Measurements from ENCODE around the gene SLC38A5.

The SLC38A5 gene

DNA sequence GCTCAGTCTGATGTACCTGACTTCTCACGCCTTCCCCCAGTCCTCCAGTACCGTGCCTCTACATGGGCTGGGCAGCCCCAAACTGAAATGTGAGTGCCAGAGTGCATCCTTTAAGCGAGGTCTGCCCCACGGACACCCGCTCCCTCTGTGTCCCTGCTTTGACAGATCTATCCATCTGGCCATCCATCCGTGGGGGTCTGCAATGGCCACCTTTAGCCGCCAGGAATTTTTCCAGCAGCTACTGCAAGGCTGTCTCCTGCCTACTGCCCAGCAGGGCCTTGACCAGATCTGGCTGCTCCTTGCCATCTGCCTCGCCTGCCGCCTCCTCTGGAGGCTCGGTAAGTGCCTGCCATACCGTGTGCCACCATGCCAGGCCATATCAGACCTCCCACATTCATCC lies 39.6 kb upstream of the SLC38A5 start:
- H3K9ac ChIP-seq (ENCODE audit: low read depth, low read length, poor library complexity, severe bottlenecking): peak overlapping the region; percentile 80
- peak overlapping the region; percentile 81 for H3K4me2 ChIP-seq (ENCODE audit: low read depth, low read length, poor library complexity, severe bottlenecking)
- H3K36me3 ChIP-seq (ENCODE audit: insufficient read depth, low read length): no peaks in the 10 kb centered on the region
- no peaks in the 10 kb centered on the region for H3K27me3 ChIP-seq (ENCODE audit: insufficient read depth, low read length, poor library complexity, severe bottlenecking)
- no peaks in the 10 kb centered on the region for H3K9me2 ChIP-seq (replicated peaks; ENCODE audit: low read depth, low read length)
- H3K4me1 ChIP-seq (ENCODE audit: insufficient read depth, low read length, poor library complexity, severe bottlenecking): peaks cover 4% of the 10 kb centered on the region
- no peaks in the 10 kb centered on the region for H3F3A ChIP-seq (ENCODE audit: low read depth)
- TF ChIP-seq, protein P1, sequence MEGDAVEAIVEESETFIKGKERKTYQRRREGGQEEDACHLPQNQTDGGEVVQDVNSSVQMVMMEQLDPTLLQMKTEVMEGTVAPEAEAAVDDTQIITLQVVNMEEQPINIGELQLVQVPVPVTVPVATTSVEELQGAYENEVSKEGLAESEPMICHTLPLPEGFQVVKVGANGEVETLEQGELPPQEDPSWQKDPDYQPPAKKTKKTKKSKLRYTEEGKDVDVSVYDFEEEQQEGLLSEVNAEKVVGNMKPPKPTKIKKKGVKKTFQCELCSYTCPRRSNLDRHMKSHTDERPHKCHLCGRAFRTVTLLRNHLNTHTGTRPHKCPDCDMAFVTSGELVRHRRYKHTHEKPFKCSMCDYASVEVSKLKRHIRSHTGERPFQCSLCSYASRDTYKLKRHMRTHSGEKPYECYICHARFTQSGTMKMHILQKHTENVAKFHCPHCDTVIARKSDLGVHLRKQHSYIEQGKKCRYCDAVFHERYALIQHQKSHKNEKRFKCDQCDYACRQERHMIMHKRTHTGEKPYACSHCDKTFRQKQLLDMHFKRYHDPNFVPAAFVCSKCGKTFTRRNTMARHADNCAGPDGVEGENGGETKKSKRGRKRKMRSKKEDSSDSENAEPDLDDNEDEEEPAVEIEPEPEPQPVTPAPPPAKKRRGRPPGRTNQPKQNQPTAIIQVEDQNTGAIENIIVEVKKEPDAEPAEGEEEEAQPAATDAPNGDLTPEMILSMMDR (conservative IDR thresholded peaks at IDR 0.05; ENCODE audit: low read length): no peak
- TF ChIP-seq EZH2phosphoT487 (IDR thresholded peaks at IDR 0.05; ENCODE audit: borderline replicate concordance): no peak
- peak overlapping the region; percentile 77 for H3K4me3 ChIP-seq (ENCODE audit: low read length, poor library complexity, severe bottlenecking)
- H4K20me1 ChIP-seq (ENCODE audit: insufficient read depth, low read length, poor library complexity, severe bottlenecking): no peaks in the 10 kb centered on the region
- H3K9me3 ChIP-seq (ENCODE audit: insufficient read depth, low read depth, low read length): no peaks in the 10 kb centered on the region
- H3K79me2 ChIP-seq (ENCODE audit: insufficient read depth, low read length): no peaks in the 10 kb centered on the region
- H2AFZ ChIP-seq (ENCODE audit: low read length): peak overlapping the region; percentile 90; the same call in 1 of the 2 replicates

DNA sequence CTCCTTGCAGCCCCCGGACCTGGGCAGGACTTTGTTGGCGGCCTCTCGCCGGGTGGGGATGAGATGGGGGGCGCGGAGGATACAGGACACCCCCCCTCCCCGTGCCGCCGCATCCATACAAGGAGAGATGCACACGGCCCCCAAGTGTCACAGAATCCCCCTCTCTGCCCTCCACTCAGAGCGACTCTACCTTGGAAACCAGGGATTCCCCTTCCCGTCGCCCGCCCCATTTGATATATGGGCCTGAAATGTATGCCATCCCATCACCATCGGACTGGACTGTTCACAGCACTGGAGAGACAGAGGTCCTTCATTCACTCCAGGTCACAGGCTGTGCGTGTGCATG lies 39.2 kb upstream of the SLC38A5 start:
- H2AFZ ChIP-seq (ENCODE audit: low read length): peak overlapping the region; percentile 90
- H3K79me2 ChIP-seq (ENCODE audit: insufficient read depth, low read length): no peaks in the 10 kb centered on the region
- TF ChIP-seq, protein P1 (conservative IDR thresholded peaks at IDR 0.05; ENCODE audit: low read length): no peak
- no peak for TF ChIP-seq EZH2phosphoT487 (IDR thresholded peaks at IDR 0.05; ENCODE audit: borderline replicate concordance)
- H3K9me3 ChIP-seq (ENCODE audit: insufficient read depth, low read depth, low read length): no peaks in the 10 kb centered on the region
- no peaks in the 10 kb centered on the region for H4K20me1 ChIP-seq (ENCODE audit: insufficient read depth, low read length, poor library complexity, severe bottlenecking)
- peaks cover 4% of the 10 kb centered on the region for H3K4me1 ChIP-seq (ENCODE audit: insufficient read depth, low read length, poor library complexity, severe bottlenecking)
- peak overlapping the region; percentile 77 for H3K4me3 ChIP-seq (ENCODE audit: low read length, poor library complexity, severe bottlenecking)
- peak overlapping the region; percentile 81 for H3K4me2 ChIP-seq (ENCODE audit: low read depth, low read length, poor library complexity, severe bottlenecking)
- peak overlapping the region; percentile 80 for H3K9ac ChIP-seq (ENCODE audit: low read depth, low read length, poor library complexity, severe bottlenecking)
- H3K9me2 ChIP-seq (replicated peaks; ENCODE audit: low read depth, low read length): no peaks in the 10 kb centered on the region
- no peaks in the 10 kb centered on the region for H3K27me3 ChIP-seq (ENCODE audit: insufficient read depth, low read length, poor library complexity, severe bottlenecking)
- no peaks in the 10 kb centered on the region for H3F3A ChIP-seq (ENCODE audit: low read depth)
- H3K36me3 ChIP-seq (ENCODE audit: insufficient read depth, low read length): no peaks in the 10 kb centered on the region

- H3K4me1 ChIP-seq (ENCODE audit: insufficient read depth, low read length, poor library complexity, severe bottlenecking): peaks cover 4% of the 10 kb centered on the region
- H3K9me3 ChIP-seq (ENCODE audit: insufficient read depth, low read depth, low read length): no peaks in the 10 kb centered on the region
- H3K9me2 ChIP-seq (replicated peaks; ENCODE audit: low read depth, low read length): no peaks in the 10 kb centered on the region
- H3K27me3 ChIP-seq (ENCODE audit: insufficient read depth, low read length, poor library complexity, severe bottlenecking): no peaks in the 10 kb centered on the region
- H3K4me2 ChIP-seq (ENCODE audit: low read depth, low read length, poor library complexity, severe bottlenecking): peak within 1 kb of the TSS; percentile 81
- H3F3A ChIP-seq (ENCODE audit: low read depth): no peaks in the 10 kb centered on the region
- TF ChIP-seq EZH2phosphoT487 (IDR thresholded peaks at IDR 0.05; ENCODE audit: borderline replicate concordance): no peak
- TF ChIP-seq, protein P1 (conservative IDR thresholded peaks at IDR 0.05; ENCODE audit: low read length): no peak
- no peaks in the 10 kb centered on the region for H4K20me1 ChIP-seq (ENCODE audit: insufficient read depth, low read length, poor library complexity, severe bottlenecking)
- H3K4me3 ChIP-seq (ENCODE audit: low read length, poor library complexity, severe bottlenecking): peak within 1 kb of the TSS; percentile 77
- no peaks in the 10 kb centered on the region for H3K79me2 ChIP-seq (ENCODE audit: insufficient read depth, low read length)
- H2AFZ ChIP-seq (ENCODE audit: low read length): peak within 1 kb of the TSS; percentile 96
- no peaks in the 10 kb centered on the region for H3K36me3 ChIP-seq (ENCODE audit: insufficient read depth, low read length)
- H3K9ac ChIP-seq (ENCODE audit: low read depth, low read length, poor library complexity, severe bottlenecking): peak within 1 kb of the TSS; percentile 80
Measured at GRCh38 chrX:48508400-48509244, 38.6 kb upstream of the SLC38A5 start, which contains the start of gene PORCN. Gene PORCN (plus strand): TSS chrX:48508992. CDS start chrX:48509821, 829 bp downstream.
